GM19023 (cell line): Measurements from ENCODE around the gene PAM16.

Source experiments
- ATAC-seq: cut with Tn5 transposase; IDR thresholded peaks from one replicate; pipeline ENCODE4 v1.9.1; 2021; ENCODE audit warnings: mild to moderate bottlenecking, moderate library complexity; ENCODE audit not compliant: unreplicated experiment

Gene PAM16

GRCh38 chr16:4322121-4323052, 28.7 kb downstream of the PAM16 start:
- no peak for ATAC-seq

GRCh38 chr16:4321286-4322120, 29.6 kb downstream of the PAM16 start:
- no peak for ATAC-seq

- ATAC-seq, result no peak
Observed at GRCh38 chr16:4320571-4321137, 30.5 kb downstream of the PAM16 start.

DNA sequence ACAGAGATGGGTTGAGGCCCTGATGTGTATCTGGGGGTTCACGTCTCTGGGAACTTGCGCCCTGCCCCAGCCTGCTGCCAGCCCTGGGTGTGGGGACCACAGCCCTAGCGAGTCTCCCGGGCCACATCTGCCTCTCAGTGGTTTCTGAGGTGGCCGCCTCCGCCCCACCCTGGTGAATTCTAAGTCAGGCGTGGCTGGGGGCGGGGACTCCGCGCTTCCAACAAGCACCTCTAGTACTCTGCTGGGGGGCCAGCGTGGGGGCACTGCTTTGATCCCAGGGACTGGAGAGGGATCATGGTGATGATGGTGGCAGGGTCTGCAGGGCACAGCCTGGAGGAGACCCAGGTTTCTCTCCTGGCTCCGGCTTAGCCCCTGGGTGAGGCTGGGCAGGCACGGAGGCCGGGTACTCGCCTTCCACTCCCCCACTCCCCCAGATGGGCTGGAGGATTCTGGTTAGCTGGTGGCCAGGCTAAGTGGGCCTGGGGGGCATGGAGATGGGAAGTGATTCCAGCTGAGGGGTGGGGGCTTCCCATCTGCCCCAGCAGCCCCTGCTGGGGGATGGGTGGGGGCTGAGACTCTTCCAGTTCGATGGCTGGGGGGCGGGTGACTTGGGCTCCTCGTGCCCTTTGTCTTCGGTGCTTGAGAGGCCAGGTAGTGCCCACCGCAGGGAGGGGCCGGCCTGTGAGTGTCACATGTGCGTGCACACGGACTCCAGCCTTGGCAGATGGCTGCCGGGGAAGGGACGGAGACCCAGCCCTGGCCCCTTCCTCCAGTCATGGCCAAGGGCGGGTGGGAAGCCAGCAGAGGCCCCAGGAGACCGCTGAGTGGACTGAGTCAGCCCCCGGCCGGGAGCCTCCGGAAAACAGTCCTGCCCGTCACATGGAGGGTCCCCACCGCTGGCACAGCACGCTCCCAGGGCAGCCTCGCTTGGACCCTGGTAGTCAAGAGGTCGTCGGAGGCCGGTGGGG, 31.4 kb downstream of the PAM16 start:
- ATAC-seq, result no peak

- no peak for ATAC-seq
Observed at GRCh38 chr16:4318967-4319366, 32.2 kb downstream of the PAM16 start.

- no peak for ATAC-seq
Observed at GRCh38 chr16:4318451-4318910, 32.6 kb downstream of the PAM16 start.

- ATAC-seq, result no peak
Observed at GRCh38 chr16:4317532-4318450, 33.3 kb downstream of the PAM16 start.

DNA sequence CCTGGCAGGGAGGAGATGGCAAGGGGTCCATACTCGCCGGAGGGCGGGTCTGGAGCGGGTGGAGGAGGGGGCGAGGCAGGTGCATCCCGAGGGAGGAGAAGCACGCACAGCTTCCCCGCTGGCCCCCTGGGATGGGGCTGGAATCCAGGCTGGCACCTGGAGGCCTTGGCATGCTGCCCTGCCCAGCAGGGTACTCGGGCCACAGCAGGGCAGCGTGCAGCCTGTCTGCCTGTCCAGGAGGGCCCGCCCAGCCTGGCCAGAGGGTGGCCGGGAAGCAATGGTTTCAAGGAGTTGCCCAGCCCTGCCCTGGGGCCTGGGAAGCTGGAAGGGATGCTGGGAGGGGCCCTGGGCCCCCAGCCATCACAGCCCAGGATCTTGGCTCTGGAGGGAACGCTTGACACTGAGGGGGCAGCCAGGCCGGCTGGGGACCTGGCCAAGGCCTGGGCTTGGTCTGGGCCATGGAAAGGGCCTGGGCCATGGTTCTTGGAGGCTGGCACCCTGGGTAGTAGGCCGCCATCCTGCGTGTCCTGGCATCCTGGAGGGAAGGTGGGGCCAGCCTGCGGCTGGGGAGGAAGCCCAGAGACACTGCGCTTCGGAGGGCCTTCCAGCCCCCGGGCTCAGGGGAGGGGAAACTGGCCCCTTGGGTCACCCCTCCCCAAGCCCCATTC, 34.1 kb downstream of the PAM16 start:
- no peak for ATAC-seq

- ATAC-seq, result no peak
Observed at GRCh38 chr16:4316108-4316863, 34.8 kb downstream of the PAM16 start.

DNA sequence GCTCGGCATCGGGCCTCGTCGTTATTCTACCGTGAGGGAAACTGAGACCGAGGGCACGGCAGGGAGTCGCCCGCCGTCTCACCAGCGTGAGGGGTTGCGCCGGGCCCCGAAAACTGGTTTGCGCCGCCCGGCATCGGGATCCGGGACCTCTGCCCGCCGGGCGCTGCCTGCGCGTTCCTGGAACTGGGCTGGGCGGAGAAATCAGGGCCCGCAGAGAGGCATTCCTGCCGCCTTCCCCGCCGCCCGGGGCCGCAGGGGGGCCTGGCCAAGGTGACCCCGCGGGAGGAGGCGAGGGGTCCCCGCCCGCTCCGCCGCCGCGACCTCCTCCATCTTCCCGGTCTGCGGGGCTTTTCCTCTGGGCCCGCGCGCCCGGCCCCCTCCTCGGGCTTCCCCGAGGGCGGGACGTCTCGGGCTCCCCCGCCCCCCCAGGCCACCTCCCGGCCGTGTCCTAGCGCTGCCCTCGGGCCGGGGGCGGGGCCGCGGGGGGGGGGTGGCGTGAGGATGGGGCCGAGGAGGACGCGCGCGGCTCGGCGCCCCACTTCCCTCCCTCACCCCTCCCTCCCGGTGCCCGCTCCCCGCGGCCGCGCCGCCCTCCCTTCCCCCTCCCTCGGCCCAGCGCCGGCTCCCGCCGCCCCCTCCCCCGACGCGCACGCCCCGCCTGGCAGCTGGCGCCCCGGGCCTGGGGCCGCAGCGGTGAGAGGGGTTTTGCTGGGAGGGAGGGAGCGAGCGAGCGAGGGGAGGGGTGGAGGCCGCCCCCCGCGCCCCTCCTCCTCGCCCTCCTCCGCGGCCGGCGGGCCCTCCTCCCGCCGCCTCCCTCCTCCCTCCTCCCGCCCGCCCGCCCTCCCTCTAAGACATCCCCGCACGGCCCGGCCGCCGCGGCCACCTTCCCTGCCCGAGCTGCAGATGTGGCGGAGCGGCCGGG, 35.7 kb downstream of the PAM16 start, which contains the start of gene GLIS2:
TSS of gene GLIS2 (plus strand) at position 882 of the 922 bp plus-strand sequence. CDS start 16,214 bp downstream, outside the sequence.
- no peak for ATAC-seq

DNA sequence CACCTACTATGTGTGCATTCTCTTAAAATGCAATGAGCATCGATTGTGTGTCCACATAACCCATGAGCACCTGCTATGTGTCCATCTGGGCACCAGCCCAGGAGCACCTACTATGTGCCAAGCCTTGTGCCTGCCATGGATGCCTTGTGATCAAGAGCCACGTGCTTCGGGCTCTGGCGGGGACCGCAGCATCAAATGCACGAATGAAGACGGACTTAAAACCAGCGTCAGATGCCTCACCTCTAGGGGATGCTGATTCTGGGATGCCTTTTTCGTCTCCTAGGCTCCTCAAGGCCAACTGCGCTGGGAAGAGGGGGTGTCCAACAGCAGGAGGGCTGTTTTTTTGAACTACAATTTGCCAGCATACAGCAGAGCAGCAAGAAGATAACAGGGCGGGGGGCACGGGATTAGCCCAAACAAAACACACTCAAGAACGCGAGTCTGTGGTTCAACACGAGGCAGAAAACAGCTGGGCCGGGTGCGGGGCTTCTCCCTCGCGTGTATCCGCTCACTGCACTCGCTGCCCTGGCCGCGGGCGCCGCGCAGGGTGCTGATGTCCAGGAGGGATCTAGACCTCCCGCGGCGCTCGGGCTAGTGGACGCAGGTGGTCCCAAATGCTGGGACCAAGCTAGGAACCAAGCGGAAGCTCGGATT, 36.5 kb downstream of the PAM16 start:
- no peak for ATAC-seq

DNA sequence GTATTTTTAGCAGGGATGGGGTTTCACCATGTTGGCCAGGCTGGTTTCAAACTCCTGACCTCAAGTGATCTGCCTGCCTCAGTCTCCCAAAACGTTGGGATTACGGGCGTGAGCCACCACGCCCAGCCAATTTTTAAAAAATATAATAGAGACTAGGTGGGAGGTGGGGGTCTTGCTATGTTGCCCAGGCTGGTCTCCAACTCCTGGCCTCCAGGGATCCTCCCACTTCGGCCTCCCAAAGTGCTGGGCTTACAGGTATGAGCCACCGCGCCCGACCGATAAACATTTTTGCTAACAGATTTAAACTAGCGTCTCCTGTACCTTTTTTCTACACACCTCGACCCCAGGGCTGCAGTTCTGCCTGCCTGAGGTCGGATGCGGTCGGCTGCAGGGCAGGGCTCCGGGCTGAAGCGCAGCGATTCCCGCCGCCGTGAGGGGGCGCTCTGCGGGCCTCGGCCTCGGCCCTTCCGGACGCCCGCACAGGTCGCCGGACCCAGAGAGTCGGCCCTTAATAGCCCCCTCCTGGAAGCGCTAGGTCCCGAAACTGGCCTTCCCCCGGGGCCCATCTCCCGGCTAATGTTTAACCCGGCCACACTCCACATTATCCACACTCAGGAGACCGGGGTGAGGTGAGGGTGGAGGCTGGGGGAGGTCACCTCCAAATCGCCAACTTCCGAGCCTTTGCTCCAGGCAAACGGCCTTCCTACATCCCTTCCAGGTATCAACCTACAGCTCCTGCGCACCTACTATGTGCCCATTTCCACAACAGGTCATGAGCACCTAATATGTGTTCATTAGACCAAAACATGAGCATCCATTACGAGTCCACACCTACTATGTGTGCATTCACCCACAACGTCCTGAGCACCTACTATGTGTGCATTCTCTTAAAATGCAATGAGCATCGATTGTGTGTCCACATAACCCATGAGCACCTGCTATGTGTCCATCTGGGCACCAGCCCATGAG, 37.3 kb downstream of the PAM16 start:
- no peak for ATAC-seq

DNA sequence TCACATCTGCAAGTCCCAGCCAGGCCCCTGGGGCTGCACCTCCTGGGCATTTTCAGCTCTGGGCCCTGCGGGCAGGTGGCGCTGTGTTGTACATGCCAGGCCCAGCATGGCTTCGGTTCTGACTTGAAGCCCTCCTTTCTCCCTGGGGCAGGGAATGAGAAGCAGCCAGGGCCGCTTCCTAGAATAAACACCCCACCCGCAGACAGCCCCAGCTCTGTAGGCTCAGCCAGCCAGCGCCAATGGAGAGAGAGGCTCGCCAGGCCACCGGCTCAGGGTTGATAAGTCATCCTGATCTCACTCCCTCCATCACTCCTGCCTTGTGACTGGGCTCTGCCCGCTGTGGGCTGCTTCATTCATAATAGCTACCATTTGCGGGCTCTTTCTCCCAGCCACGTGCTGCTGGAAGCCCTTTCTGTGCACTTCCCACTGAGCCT, 41.3 kb downstream of the PAM16 start:
- ATAC-seq, result no peak

GRCh38 chr16:4309102-4309832, 41.9 kb downstream of the PAM16 start:
- ATAC-seq, result no peak
